GM12891 (cell line): ENCODE measurements around the gene LELP1.
A peak's percentile ranks its signal among the peaks of the same experiment; 100 is the strongest.
"Not testable (repeated sequence)": the region's sequence is repeated elsewhere in the genome, so short reads cannot be mapped to it uniquely, and the experiment has no call there.

Experiments used
- DNase-seq: peaks from one replicate; pipeline ENCODE4 v3.0.0; 2011; ENCODE audit warnings: low spot score; ENCODE audit not compliant: insufficient read length
- FAIRE-seq: peaks from 2 replicates; lab custom pipeline; 2011; peaks lifted over from hg19 to GRCh38; lab: Jason Lieb, UNC
- PAX5 ChIP-seq: IDR thresholded peaks from 2 replicates; pipeline ENCODE4 v1.6.1; 2011; ENCODE audit warnings: low read length, moderate library complexity, mild to moderate bottlenecking; ENCODE audit not compliant: insufficient read depth, severe bottlenecking
- POLR2A ChIP-seq: IDR thresholded peaks from 2 replicates; pipeline ENCODE4 v1.6.1; 2011; ENCODE audit warnings: low read depth, low read length, control low read depth
- POLR2AphosphoS5 ChIP-seq: IDR thresholded peaks from 2 replicates; pipeline ENCODE4 v1.6.1; 2011; ENCODE audit warnings: low read depth, low read length, control low read depth
- POU2F2 ChIP-seq: IDR thresholded peaks from 2 replicates; pipeline ENCODE4 v1.6.1; 2011; ENCODE audit warnings: low read depth, mild to moderate bottlenecking, control low read depth, low read length, moderate library complexity
- SPI1 ChIP-seq: IDR thresholded peaks from 2 replicates; pipeline ENCODE4 v1.6.1; 2011; ENCODE audit warnings: low read depth, low read length, control low read depth
- TAF1 ChIP-seq: IDR thresholded peaks from 2 replicates; pipeline ENCODE4 v1.6.1; 2011; ENCODE audit warnings: low read depth, low read length, control low read depth

LELP1 gene

GRCh38 chr1:153227810-153228209 is 24.6 kb downstream of the LELP1 start:
- TF ChIP-seq TAF1 (no peak), POU2F2 (no peak), POLR2AphosphoS5 (no peak), SPI1 (no peak), PAX5 (no peak), POLR2A (no peak)
- DNase-seq = no peak
- no peak for FAIRE-seq

DNA sequence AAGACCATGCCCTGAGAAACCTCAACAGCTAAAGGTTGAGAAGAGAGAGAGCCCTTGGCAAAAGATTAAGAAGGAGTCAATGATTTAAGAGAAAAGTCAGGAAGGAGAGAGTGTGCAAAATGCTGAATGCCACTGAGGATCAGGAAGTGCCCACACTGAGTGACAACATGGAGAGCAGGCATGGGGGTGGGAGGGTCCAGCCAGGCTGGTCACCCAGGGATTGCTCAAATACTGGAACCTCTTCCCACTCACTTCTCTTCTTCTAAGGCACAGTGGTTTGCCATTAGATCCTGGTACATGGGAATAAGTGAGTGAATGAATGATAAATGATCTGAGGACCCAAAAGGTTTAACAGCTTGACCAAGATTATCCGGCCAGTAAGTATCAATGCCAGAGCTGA is 25.3 kb downstream of the LELP1 start:
- DNase-seq (no peak), FAIRE-seq (no peak)
- TF ChIP-seq POU2F2 (no peak), TAF1 (no peak)

GRCh38 chr1:153229076-153229829 is 26.0 kb downstream of the LELP1 start:
- FAIRE-seq = peak; percentile 91
- DNase-seq = not testable (repeated sequence)

- no peak for DNase-seq
- TF ChIP-seq POLR2AphosphoS5 (no peak), SPI1 (no peak), TAF1 (no peak), POU2F2 (no peak), PAX5 (no peak)
- no peak for FAIRE-seq
These were observed 28.1 kb downstream of the LELP1 start for GRCh38 chr1:153231363-153231762.

- FAIRE-seq = no peak
- no peak for DNase-seq
- TF ChIP-seq POU2F2 (no peak), PAX5 (no peak), POLR2A (no peak), TAF1 (no peak), POLR2AphosphoS5 (no peak), SPI1 (no peak)
These were observed 28.6 kb downstream of the LELP1 start for GRCh38 chr1:153231785-153232184.

- no peak for TF ChIP-seq POLR2AphosphoS5
- TF ChIP-seq SPI1 = no peak
- TF ChIP-seq POU2F2 = no peak
- no peak for TF ChIP-seq POLR2A
- TF ChIP-seq TAF1 = no peak
- TF ChIP-seq PAX5 = no peak
- FAIRE-seq (no peak), DNase-seq (no peak)
These were observed 29.3 kb downstream of the LELP1 start for GRCh38 chr1:153232553-153232952.

DNA sequence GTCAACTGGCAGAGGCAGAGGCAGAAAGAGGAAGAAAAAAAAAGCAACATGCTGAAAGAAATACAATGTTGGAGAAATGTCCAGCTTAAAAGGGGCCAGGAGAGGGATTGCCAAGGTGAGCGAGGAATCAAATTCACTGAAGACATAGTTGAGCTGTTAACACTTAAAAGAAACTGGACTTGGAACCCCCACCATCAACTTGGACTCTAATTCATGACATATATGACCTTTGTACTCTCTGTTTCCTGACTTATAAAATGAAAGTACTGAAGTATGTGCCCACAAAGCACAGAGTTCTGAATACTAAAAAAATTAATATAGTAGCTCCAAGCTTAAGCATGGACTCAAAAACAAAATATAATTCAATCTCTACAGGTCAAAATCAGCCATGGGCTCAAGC is 30.2 kb downstream of the LELP1 start:
- TF ChIP-seq PAX5 = no peak
- TF ChIP-seq POLR2A = no peak
- no peak for TF ChIP-seq TAF1
- TF ChIP-seq POLR2AphosphoS5 = no peak
- FAIRE-seq (no peak), DNase-seq (no peak)

DNA sequence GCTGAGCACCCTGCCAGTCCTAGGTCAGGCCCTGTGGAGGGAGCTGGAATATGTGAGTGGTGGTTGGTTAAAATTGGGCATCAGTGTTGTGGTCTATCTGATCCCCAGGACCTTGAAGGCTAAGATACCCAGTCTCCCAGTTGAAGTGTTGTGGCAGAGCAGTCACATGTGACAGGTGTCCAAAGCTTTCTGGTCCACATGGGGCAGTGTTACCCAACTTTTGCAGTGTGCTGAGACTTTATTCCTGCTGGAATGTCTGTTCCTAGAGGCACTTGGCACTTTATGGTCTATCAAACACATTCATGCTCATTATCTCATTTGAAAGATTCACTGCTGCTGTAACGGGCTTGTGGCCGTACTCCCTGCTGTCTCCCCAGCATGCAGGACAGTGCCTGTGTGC is 35.3 kb downstream of the LELP1 start:
- FAIRE-seq = no peak
- TF ChIP-seq TAF1 (no peak), SPI1 (no peak), POLR2AphosphoS5 (no peak), POU2F2 (no peak), PAX5 (no peak), POLR2A (no peak)
- no peak for DNase-seq

GRCh38 chr1:153242160-153242559 is 38.9 kb downstream of the LELP1 start:
- DNase-seq = no peak
- TF ChIP-seq POLR2A (no peak), TAF1 (no peak), POU2F2 (no peak), SPI1 (no peak), PAX5 (no peak), POLR2AphosphoS5 (no peak)
- FAIRE-seq = no peak

DNA sequence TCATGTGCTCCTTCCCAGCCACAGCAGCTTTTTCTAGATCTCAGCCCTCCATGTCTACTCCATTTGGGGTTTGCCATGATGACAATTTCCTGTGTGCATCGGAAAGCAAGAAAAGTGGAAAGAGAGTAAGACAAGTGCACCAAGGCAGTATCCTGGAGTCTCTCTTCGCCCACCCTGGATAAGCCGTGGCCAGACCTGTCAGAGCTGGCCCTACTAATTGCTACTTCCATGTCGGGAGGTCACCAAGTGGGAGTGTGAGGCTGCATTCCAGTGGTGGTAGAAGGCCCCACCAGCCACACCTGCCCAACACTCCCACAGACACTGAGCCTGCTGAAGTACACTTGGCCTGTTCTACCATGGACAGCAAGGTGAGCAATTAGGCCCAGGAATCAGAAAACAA is 42.2 kb downstream of the LELP1 start:
- DNase-seq (no peak), FAIRE-seq (no peak)
- TF ChIP-seq POLR2AphosphoS5 = no peak
- TF ChIP-seq POLR2A = no peak
- no peak for TF ChIP-seq PAX5
- no peak for TF ChIP-seq POU2F2
- TF ChIP-seq SPI1 = no peak
